ENCODE results near the gene PTPRN2.

The PTPRN2 gene

DNA sequence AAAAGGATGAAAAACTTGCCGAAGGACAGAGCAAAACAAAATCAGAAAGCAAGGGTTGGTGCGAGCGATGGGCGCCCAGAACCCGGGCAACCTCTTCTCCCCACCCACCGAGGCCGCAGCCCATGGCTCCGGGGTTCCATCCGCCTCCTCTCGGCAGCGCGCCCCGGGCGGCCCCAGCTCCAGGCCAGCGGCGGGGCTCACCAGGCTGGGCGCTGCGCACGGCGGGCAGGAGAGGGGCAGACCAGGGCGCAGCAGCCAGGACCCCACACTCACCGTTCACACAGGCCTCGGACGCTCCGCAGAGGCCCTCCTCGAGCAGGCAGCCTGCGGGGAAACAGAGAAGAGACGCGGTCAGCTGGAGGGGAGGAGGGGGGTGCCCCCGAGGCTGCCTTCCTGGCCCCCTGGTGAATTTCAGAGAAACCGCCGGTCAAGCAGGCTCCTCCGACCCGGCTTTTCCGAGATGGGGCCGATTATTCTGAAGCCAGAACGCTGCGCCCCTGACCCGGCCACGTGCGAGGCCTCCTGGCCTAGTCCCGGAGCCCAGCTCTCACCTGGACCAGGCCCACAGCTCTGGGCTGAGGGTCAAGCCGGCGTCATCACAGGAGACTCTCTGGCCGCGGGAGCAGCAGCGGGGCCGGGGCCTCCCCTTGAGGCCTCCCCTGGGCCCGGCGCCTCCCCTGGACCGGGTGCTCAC lies 98.0 kb downstream of the PTPRN2 start:
- no peak for DNase-seq (ENCODE audit: low spot score)

DNA sequence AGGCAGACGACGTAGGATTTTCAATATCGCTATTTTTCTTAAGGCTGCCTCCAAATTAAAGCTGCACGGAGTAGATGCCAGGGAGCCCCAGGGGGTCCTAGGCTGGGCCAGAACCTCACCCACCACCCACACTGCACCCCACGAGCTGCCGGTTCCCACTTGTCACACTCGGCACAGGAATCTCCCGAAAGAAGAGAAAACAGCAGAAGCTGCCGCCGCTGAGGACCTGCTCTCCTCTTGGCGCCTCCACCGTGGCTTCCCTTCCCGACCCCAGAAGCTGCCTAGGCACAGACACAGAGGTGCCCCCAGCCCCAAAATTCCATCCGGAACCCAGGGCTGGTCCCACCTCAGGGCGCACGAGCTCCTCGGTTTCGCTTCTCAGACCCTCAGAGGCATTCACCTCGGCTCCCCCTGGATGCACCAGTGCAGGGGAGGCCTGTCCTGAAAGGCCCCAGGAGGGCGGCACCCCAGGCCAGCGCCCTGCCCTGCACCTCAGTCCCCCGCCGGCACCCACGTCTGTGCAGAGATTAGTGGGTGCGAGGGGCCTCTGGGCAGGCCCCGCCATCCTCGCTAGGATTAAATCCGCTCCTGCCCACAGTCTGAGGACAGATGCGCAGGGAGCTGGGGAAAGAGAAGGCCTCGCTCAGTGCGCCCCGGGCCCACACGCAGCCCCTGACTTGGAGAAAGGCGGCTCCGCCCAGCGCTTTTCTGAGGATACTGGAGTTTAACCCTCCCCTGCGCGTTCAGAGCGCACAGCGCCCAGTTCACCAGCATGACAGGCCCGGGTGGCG lies 99.2 kb downstream of the PTPRN2 start:
- DNase-seq (ENCODE audit: low spot score) = no peak

DNA sequence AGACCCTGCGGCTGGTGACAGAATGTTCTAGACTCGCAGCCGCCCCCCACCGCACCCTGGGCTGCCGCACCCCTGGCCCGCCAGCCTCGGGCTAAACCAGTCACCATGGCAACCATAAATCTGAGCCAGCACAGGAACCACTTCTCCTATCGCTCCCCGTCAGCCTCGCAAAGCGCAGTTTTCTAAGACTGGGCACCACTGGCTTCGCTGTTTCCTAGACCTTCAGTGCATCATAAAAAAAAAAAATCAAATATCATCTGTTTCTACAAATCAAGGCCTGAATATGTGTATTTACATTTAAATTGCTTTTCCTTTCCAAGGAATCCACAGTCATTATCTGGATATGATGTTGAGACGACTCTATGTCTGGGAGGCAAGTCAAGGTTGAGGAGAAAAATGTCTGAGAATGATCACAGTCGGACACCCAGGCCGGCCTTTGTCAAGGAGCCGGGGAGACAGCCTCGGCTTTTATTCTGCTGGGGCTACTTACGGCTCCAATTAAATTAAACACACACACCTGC lies 99.9 kb downstream of the PTPRN2 start:
- no peak for DNase-seq (ENCODE audit: low spot score)

DNA sequence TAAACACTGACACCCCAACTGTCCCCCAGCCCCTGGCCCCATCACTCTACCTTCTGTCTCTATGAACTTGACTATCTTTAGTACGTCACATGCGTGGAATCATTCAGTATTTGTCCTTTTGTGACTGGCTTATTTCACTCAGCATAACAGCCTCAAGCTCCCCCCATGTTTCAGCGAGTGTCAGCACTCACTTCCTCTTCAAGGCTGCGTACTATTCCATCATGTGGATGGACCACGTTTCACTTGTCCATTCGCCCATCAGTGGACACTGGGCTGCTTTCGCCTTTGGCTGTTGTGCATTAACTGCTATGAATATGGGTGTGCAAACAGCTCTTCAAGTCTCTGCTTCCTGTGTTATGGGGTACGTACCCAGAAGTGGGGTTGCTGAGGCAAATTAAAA lies 100.7 kb downstream of the PTPRN2 start:
- no peak for DNase-seq (ENCODE audit: low spot score)

DNA sequence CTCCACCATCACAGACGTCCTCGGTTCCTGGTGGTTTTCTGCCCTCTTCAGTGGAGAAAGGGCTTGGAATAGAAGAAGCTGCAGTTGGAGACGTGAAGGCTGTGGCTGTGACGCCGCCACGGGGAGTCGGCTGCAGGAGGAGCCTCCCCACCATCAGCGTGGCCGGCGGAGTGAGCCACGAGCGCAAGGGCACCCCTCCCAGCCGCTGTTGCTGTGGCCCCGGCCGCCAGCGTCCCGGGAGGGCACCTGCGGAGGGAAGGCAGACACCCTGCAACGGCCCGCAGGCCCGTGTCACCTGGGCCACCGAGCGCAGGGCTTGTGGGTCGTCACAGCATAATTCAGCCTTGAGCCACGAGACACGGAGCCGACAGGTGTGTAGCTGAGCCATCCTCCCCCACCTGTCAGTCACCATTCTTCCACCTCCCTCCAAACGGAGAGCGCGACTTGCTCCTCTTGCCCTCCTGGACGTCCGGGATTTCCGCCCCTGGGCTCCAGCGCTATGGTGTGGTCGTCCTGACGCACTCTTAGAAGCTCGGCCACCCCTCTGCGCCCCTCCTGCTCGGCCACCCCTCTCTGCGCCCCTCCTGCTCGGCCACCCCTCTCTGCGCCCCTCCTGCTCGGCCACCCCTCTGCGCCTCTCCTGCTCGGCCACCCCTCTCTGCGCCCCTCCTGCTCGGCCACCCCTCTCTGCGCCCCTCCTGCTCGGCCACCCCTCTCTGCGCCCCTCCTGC lies 102.7 kb downstream of the PTPRN2 start:
- DNase-seq (ENCODE audit: low spot score) = no peak

DNA sequence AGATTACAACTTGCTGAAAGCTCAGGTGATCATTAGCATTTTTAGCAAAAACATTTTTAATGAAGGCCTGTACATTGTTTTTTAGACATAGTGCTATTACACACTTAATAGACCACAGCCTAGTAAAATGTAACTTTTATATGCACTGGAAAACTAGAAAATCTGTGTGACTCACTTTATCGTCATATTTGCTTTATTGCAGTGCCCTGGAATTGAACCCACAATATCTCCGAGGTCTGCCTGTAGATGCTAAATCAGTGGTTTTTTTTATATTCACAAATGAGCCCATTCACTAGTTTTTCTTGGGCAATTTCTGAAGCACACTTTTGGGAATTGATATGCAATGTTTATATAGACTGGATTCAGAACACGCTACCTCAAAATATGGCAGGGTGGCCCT lies 105.1 kb downstream of the PTPRN2 start:
- DNase-seq (ENCODE audit: low spot score) = no peak

DNA sequence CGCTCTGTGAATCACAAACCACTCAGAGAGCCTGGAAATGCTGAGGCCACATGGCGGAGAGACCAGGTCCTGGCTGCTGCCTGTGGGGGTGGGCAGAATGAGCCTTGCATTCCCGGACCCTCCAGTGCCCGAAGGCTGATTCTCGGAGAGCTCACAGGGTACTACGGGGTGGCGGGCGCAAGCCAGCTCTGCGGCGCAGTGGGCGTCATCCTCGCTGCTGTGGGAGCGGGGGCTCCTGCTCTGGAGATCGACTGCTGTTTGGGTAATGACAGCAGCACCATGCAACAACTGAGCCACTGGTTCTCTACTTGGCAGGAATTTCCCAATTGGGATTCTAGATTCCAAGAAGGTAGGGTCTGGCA lies 108.0 kb downstream of the PTPRN2 start:
- DNase-seq (ENCODE audit: low spot score) = no peak

DNA sequence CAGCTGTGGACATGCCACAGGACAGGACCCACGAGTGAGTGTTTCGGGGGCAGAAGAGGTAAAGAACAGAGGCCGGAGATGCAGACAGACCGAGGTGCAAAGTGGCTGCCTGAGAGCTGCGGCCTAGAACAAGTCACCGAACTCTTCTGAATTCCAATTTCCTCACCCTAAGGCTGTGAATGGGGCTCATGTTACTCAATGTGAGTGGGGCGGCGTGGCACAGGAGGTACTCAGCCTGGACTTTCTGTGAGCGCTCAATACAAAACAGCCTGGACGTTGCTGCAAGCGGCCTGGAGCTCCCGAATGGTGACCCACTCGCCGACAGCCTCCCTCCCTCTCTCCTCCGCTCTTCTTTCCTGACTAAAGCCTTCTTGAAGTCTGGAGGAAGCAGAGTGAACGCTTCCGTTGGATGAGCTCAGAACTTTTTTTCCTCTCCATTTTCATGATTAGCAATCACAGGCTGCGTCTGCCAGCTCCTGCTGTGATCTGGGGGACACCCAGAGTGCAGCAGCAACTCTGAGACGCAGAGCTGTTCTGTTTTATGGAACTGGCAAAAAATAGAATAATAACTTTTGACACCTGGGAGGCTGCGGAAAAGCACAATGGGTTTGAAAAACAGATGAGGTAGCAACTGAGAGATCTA lies 108.5 kb downstream of the PTPRN2 start:
- no peak for DNase-seq (ENCODE audit: low spot score)

DNA sequence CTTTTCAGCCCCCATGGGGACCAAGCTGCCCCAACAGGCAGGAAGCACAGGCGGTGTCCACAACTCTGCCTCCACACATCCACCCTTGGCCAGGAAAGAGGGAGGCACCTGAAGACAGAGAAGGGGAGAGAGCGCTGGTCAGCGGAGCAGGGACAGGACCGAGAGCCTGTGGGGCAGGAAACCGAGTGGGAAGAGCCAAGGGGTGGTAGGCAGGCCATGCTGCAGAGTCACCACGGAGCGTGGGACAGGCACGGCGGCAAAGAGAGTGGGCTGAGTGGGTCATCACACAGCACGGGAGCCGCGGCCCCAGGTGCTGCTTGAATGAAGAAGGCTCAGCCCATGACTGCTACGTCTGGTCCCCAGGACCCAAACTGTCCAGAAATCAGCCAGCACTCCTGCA lies 109.8 kb downstream of the PTPRN2 start:
- no peak for DNase-seq (ENCODE audit: low spot score)

DNA sequence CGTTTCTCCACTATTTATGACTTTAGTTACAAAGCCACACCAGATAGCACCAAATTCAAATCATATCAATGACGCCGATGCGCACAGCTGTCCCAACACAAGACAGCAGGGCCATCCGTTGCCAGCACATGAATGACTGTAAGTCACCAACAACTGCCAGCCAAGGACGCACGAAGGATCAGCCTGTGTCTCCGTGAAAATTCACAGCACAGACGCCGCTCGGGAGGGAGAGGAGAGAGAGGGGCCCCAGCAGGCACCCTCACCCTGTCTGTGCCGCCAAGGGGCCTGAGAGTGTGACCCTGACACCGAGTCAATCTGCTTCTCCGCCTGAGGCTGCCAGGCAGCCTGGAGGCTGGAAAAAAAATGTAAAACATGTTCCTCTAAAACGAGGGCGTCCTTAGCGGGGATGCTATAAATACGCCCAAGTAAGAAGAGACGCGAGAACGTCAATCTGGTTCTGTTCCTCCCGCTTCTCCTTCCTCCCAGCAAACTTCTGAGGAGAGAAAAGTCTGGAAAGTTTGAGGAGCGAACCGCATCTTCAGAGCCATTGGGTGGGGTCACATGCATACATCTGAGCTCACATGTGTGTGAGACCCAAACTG lies 111.2 kb downstream of the PTPRN2 start:
- no peak for DNase-seq (ENCODE audit: low spot score)

DNA sequence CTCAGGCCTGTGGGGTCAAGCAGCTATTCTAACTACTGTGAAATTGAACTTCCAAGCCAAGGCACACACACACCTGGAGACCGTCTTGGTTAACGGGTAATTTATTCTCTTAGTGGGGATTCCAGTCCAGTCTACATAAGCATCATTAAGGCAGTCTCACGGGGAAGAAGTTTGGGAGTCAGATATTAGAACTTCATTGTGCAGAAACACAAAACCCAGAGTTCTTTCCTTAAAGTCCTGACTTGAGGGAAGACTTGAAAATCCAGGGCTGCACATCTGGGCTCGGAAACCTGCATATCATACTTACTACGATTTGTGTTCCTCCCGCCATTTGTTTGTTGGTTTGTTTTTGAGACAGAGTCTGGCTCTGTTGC lies 112.0 kb downstream of the PTPRN2 start:
- DNase-seq (ENCODE audit: low spot score) = no peak

DNA sequence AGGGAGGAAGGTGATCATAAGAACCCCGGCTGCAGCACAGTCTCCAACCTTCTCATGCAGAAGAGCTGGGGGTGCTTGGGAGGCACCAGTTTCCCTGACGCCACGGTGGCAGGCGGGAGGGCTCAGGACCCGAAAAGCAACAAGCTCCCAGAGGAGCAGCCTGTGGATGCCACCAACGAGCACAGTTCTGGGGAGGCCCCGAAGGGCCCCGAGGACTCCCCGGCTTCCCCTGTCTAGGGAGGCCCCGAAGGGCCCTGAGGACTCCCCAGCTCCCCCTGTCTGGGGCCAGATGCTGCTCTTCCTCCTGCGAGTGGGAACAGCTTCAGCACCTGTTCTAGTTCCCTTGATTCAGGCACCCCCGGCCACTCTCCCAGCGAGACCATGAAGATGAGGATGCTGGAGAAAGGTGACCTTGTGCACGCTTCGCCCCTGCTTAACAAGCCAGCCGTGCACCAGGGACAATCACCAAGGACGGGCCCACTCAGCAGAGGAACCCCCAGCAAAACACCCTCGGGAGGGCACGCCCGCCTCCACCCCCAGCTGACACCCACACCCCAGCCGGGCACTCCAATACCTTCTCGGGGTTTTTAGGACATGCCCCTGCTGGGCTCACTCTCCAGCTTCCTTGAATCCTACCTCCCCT lies 112.5 kb downstream of the PTPRN2 start:
- no peak for DNase-seq (ENCODE audit: low spot score)

DNA sequence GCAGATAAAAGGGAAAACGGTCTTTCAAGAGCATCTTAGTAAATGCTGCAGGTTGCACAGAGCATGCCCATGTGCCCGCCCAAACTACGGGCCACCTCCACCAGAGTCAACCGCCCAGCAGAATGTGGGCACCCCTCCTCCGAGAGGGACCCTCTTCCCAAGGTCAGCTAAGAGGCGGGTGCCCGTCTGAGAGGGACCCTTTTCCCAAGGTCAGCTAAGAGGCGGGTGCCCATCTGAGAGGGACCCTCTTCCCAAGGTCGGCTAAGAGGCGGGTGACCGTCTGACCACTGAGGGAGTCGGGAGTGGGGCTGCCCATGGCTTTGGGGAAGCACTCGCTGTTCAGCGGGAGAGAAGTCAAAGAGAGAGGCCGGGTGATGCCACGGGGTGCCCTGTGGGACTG lies 113.1 kb downstream of the PTPRN2 start:
- no peak for DNase-seq (ENCODE audit: low spot score)

DNA sequence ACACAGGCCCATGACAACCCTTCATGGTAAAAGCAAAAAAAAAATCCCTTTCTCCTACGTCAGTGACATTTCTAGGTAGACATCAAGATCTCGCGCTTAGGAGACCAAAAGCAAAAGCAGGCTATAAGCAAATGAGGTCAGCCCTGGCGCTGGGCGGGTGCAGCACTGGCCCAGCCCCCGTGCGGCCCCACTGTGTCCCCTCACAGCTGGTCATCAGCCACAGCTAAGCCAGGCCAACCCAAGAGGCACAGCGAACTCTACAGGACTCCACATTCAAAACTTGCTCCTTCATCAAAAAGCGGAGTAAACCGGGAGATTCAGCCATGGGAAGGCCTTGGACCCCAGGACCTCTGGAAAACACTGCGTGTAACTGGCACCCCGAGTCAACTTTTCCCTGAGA lies 113.7 kb downstream of the PTPRN2 start:
- DNase-seq (ENCODE audit: low spot score) = no peak

DNA sequence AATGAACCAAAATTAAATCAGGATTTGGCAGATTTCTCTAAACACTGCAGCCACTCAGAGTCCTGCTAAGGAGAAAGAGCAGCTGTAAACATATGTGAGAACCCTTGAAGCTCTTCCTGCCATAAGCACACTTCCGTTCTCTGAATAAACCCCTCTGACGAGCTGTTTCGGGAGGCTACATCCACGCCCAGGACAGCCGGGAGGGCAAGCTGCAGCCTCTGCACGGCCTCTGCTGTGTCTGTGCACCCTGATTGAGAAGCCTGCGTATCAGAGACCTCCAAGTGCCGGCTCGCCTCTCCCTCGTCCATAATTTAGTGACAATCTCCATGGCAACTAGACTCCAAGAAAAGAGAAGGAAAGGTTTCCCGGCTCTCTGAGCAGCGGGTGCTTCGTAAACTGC lies 114.4 kb downstream of the PTPRN2 start:
- DNase-seq (ENCODE audit: low spot score) = no peak

DNA sequence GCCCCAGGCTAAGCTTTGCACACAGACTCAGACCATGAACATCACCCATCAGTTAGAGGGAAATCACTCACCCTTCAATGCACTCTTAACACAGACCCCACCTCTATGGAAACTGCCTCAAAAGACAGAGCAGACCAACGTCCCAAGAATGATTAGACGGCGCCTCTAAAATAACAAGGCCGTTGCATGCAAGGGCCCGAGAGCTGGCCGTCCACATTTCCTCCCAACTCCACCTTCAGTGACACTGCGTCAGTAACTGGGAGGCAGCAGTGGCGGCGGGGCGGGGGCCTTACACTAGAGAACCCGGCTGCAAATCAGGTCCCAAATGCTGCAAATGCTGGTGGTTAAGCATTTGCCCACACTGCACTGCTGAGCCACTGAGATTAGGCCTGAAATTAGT lies 115.0 kb downstream of the PTPRN2 start:
- no peak for DNase-seq (ENCODE audit: low spot score)

DNA sequence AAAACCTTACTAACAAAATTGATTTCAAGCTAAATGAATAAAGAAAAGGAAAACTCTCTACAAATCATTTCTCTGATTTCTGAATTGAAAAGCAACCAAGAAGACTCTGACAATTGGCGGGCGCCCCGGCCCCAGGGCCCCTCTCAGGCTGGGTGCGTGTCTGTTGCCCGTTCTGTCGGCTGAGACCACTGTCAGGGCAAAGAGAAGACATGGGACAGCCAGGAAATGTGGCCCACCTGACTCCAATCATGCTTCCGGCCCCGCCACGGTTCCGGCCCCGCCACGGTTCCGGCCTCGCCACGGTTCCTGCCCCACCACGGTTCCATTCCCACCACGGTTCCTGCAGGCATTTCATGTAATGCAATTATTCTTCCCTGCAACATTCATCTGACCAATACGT lies 115.9 kb downstream of the PTPRN2 start:
- DNase-seq (ENCODE audit: low spot score) = no peak

DNA sequence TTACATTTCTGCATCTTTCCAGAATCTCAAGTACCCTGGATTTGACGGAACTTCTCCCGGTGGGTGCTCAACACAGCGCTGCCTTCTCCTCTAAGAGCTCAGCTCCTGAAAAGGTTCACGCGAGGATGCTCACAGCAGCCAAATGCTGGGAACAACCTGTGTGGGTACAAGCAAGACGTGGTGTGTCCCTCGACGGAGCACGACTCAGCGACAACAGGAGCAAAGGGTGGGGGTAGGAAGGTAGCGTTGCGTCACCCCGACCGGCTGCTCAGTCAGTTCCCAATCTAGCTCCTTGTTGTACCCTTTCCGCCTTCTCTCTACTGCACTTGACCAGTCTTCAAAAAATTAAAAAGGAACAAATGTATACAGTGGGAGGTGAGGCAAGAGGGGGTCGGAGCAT lies 117.3 kb downstream of the PTPRN2 start:
- DNase-seq (ENCODE audit: low spot score) = no peak

DNA sequence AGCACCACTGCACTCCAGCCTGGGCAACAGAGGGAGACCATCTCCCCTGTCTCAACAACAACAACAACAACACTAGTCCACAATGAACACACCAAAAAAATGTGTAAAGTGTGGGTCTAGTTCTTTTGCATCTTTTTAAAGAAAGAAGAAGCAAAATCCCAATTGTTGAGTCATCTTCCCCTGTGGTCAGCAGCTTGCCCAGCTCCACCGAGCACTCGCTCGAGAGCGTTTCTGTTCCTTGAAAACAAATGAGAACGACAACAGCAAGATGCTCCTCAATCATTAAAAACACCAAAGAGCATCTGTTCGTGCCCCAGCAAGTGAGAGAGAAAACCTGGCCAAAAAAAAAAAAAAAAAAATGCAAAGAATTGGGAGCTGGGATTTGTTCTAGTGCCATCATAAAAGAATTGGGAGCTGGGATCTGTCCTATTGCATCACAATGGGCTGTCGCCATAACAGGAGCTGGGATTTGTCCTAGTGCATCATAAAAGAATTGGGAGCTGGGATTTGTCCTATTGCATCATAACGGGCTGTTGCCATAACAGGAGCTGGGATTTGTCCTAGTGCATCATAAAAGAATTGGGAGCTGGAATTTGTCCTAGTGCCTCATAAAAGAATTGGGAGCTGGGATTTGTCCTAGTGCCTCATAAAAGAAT lies 118.1 kb downstream of the PTPRN2 start:
- no peak for DNase-seq (ENCODE audit: low spot score)

DNA sequence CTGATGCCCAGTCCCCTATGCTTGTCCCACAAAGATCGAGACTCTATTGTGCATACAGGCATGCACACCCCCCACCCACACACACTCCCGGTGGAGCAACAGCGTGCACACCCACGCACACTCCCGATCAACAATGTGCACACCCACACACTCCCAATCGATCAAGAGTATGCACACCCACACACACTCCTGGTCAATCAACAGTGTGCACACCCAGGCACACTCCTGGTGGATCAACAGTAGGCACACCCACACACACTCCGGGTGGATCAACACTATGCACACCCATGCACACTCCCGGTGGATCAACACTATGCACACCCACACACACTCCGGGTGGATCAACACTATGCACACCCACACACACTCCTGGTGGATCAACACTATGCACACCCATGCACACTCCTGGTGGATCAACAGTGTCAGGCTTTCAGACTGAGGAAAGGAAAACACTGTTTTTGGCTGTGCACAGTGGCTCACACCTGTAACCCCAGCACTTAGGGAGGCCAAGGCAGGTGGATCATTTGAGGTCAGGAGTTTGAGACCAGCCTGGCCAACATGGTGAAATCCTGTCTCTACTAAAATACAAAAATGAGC lies 118.8 kb downstream of the PTPRN2 start:
- DNase-seq (ENCODE audit: low spot score) = no peak

DNA sequence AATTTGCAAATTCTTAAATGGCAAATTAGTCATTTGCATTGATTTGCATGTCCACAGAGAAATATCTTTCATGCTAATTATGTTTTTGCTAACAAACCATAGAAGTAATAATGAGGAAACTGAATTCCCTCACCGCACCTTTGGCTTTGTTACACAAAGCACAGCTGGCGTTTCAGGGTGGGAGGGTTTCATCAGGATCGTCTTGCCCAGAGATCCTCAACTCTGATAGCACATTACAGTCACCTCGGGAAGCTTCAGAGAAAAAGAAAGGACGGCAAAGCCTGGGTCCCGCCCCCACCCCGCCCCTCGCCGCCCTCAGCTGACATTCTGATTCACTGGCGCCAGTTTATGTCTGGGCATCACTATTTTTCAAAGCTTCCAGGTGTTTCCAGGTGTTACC lies 119.4 kb downstream of the PTPRN2 start:
- DNase-seq (ENCODE audit: low spot score) = no peak
